NOMO-1 treated with DMSO at 0.1 percent for 48 hours (cell line): ENCODE measurements around the gene WDFY2.
A peak's percentile ranks its signal among the peaks of the same experiment; 100 is the strongest.

Experiments used
- DNase-seq: peaks from one replicate; lab custom pipeline; 2025; ENCODE audit not compliant: unreplicated experiment; lab: John Stamatoyannopoulos, UW

WDFY2 gene

GRCh38 chr13:51811920-51812451, 227.7 kb downstream of the WDFY2 start:
- DNase-seq: no peak

GRCh38 chr13:51814071-51814470, 229.8 kb downstream of the WDFY2 start:
- no peak for DNase-seq

GRCh38 chr13:51814825-51815650, 230.8 kb downstream of the WDFY2 start:
- DNase-seq: peak; percentile 75

GRCh38 chr13:51815848-51816247, 231.6 kb downstream of the WDFY2 start:
- no peak for DNase-seq

GRCh38 chr13:51816604-51817249, 232.5 kb downstream of the WDFY2 start:
- DNase-seq: no peak
